Ishikawa (cell line): ENCODE data around the gene RGS6.
A peak's percentile ranks its signal among the peaks of the same experiment; 100 is the strongest.

Source experiments
- CEBPB ChIP-seq: IDR thresholded peaks from 2 replicates; pipeline ENCODE4 v1.6.1; 2012
- CREB1 ChIP-seq: IDR thresholded peaks from 2 replicates; pipeline ENCODE4 v1.6.1; 2012; ENCODE audit warnings: low read depth
- EGR1 ChIP-seq: IDR thresholded peaks from 2 replicates; pipeline ENCODE4 v1.6.1; 2012
- EP300 ChIP-seq: IDR thresholded peaks from 2 replicates; pipeline ENCODE4 v1.6.1; 2012; ENCODE audit warnings: borderline replicate concordance
- FOXM1 ChIP-seq: IDR thresholded peaks from 2 replicates; pipeline ENCODE4 v1.6.1; 2012; ENCODE audit warnings: low read depth, borderline replicate concordance
- NFIC ChIP-seq: IDR thresholded peaks from 2 replicates; pipeline ENCODE4 v1.6.1; 2012
- RAD21 ChIP-seq: IDR thresholded peaks from 2 replicates; pipeline ENCODE4 v1.6.1; 2012; ENCODE audit warnings: low read depth
- TAF1 ChIP-seq: IDR thresholded peaks from 2 replicates; pipeline ENCODE4 v1.6.1; 2012; ENCODE audit warnings: low read depth, mild to moderate bottlenecking
- TCF12 ChIP-seq: IDR thresholded peaks from 2 replicates; pipeline ENCODE4 v1.6.1; 2012; ENCODE audit warnings: low read depth
- TEAD4 ChIP-seq: IDR thresholded peaks from 2 replicates; pipeline ENCODE4 v1.6.1; 2012
- YY1 ChIP-seq: IDR thresholded peaks from 2 replicates; pipeline ENCODE4 v1.6.1; 2012; ENCODE audit warnings: low read depth
- ZBTB7A ChIP-seq: IDR thresholded peaks from 2 replicates; pipeline ENCODE4 v1.6.1; 2012; ENCODE audit warnings: low read depth
- TF ChIP-seq, protein P1 (sequence below): IDR thresholded peaks from 2 replicates; pipeline ENCODE4 v1.6.1; 2012; ENCODE audit warnings: low read depth, mild to moderate bottlenecking
- TF ChIP-seq, protein P2 (sequence below): IDR thresholded peaks from 2 replicates; pipeline ENCODE4 v1.6.1; 2012
- TF ChIP-seq, protein P3 (sequence below): IDR thresholded peaks from 2 replicates; pipeline ENCODE4 v1.6.1; 2012

Gene RGS6

DNA sequence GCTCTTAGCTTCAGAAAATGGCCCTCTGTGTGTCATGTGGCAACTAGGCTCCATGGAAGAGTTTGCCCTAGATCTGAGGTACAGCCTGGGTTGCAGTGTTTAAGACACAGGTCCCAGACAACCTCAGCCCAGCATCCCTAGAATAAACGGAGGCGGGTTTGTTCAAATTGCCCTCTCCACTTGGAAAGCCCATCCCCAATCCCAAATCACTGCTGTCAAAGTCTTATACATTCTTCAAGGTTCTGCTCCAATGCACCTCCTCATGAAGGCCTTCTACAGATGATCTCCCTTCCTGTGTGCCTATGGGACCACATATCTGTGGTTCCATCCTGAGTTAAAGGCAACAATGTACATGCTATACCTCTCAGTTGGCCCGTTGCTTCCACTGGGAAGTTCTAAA, 671.9 kb downstream of the RGS6 start:
- TF ChIP-seq, protein P1, sequence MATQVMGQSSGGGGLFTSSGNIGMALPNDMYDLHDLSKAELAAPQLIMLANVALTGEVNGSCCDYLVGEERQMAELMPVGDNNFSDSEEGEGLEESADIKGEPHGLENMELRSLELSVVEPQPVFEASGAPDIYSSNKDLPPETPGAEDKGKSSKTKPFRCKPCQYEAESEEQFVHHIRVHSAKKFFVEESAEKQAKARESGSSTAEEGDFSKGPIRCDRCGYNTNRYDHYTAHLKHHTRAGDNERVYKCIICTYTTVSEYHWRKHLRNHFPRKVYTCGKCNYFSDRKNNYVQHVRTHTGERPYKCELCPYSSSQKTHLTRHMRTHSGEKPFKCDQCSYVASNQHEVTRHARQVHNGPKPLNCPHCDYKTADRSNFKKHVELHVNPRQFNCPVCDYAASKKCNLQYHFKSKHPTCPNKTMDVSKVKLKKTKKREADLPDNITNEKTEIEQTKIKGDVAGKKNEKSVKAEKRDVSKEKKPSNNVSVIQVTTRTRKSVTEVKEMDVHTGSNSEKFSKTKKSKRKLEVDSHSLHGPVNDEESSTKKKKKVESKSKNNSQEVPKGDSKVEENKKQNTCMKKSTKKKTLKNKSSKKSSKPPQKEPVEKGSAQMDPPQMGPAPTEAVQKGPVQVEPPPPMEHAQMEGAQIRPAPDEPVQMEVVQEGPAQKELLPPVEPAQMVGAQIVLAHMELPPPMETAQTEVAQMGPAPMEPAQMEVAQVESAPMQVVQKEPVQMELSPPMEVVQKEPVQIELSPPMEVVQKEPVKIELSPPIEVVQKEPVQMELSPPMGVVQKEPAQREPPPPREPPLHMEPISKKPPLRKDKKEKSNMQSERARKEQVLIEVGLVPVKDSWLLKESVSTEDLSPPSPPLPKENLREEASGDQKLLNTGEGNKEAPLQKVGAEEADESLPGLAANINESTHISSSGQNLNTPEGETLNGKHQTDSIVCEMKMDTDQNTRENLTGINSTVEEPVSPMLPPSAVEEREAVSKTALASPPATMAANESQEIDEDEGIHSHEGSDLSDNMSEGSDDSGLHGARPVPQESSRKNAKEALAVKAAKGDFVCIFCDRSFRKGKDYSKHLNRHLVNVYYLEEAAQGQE = no peak
- no peak for TF ChIP-seq TEAD4
- no peak for TF ChIP-seq EGR1
- TF ChIP-seq RAD21 = no peak
- TF ChIP-seq FOXM1 = no peak
- no peak for TF ChIP-seq NFIC
- TF ChIP-seq, protein P2, sequence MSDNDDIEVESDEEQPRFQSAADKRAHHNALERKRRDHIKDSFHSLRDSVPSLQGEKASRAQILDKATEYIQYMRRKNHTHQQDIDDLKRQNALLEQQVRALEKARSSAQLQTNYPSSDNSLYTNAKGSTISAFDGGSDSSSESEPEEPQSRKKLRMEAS = no peak
- no peak for TF ChIP-seq TCF12

DNA sequence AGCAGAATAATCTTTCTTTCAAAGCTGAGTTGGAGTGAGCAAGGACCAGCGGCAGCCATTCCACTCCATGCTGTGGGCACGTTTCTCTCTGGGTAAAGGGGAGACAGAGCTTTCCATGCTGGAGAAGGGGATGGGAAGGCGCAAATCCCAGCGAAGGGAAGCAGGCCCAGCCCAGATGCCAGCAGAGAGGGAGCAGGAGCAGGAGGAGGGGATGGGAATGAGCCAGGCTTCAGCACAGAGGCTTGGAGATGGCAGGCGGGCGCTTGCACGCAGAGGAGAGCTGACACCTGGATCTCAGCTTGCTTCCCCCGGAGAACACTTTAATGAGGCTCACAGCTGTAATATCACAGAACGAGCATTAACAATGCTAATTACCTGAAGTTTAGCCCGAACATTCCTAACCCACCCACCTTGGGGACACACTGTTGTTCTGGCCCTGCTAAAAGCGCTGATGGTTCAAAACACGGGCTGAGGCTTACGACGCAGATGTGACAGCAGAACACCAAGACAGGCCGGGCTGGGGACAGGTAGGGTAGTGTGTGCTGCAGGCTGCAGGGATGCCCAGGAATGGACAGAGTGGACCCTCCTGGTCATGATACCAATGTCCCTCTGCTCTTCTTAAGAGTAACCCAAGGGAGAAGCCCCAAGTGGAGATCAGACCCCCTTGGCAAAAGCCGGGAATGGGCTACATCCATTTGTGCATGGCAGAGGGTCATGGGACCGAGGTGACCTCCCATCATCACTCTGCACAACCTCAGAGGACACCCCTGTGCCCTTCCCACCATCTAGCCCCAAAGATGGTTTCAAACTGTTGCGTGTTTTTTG, 673.1 kb downstream of the RGS6 start:
- no peak for TF ChIP-seq TCF12
- TF ChIP-seq TAF1 = no peak
- TF ChIP-seq TEAD4 = no peak
- TF ChIP-seq, protein P2 = no peak
- no peak for TF ChIP-seq EP300
- TF ChIP-seq NFIC = no peak

DNA sequence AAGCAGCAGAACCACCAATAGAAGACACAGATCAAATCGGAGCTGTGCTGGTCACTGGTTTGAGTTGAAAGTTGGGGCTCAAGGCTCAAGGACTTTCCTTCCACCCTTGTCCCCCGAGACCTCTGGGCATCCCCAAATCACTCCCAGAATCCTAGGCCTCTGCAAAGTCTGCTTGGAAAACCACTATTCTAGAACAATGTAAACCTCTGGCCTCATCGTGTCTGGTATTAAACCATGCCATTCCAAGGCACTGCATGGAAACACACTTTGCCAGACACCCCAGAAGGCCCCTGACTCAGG, 673.6 kb downstream of the RGS6 start:
- TF ChIP-seq NFIC (no peak), FOXM1 (no peak), CREB1 (no peak), TCF12 (no peak), TAF1 (no peak), ZBTB7A (no peak), CEBPB (no peak)
- TF ChIP-seq, protein P3, sequence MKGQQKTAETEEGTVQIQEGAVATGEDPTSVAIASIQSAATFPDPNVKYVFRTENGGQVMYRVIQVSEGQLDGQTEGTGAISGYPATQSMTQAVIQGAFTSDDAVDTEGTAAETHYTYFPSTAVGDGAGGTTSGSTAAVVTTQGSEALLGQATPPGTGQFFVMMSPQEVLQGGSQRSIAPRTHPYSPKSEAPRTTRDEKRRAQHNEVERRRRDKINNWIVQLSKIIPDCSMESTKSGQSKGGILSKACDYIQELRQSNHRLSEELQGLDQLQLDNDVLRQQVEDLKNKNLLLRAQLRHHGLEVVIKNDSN = no peak
- TF ChIP-seq, protein P1 = no peak

DNA sequence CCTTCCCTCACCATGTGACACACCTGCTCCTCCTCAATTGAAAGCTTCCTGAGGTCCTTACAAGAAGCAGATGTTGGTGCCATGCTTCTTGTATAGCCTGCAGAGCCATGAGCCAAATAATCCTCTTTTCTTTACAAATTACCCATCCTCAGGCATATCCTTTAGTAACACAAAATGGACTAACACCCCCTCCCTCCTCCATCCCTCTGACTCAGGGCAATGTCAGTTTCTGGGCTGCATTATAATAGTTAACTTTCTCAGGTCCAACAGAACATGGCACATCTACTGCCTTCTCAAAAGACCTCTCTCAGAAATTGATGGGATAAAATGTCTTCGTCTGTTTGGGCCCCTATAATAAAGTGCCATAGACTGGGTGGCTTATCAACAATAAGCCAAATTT, 674.6 kb downstream of the RGS6 start:
- TF ChIP-seq ZBTB7A (no peak), EP300 (no peak), EGR1 (no peak)
- TF ChIP-seq, protein P3 = peak; percentile 66

DNA sequence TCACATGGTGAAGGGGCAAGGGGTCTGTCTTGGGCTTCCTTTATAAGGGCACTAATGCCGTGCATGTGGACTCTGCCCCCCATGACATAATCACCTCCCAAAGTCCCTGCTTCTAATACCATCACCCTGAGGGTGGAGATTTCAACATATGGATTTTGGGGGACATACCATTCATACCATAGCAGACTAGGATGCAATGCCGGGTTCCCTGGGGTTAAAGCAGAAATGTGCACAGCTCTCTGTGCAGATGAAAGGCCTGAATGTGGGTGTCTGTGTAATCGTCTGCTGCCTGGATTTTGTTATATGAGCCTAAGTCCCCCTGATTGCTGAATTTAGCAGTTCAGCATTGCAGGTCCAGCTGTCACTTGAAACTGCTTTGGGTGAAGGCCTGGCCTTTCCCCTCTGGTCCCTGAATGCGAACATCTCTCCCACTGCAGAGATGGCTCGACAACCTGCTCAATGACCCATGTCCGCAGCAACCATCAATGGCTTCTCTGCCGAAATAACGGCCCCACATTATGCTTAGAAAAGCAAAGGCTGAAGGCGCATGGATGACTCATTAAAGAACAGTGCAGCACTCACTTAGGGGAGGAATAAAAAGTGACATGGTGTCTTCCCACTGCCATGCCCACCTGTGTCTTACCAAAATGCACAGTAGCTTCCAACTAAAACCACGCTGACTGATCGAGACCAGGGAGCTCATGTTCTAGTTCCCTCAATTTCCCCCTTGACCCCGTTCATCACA, 675.3 kb downstream of the RGS6 start:
- TF ChIP-seq TCF12 (no peak), TAF1 (no peak)

DNA sequence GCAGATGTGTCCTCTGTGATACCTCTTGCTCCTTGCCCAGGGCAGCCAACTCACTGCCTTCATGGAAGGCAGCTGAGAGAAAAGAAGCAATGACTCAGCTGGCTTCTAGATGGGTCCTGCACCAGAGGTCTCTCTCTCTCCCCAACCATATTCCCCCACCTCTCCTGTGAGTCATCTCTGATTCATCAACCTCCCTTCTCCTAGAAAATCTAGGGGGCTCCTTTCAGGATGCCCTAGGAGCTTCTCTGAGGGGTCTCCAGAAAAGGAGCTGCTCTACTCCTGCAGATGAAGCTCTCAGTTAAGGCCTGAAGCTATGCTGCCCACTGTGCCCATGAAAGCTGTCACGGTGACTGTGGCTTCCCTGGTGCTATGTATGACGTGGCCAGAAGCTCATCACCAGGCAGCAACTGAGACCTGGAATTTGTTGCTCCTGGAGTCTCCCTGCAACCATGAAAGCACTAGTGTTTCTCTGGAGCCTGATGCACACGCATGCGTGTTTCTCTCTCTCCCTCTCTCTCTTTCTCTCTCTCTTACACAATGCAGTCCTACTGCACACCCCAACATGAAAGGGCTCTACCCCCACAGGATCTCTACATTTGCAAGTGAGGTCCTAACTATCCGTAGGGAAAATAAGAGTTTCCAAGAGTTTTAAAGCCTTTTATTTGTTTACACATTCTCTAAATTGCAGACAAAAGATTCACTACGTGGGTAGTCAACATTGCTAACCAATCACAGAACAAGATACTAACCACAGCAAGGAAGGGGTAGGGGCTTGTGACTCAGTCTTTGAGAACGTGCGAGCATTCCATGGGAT, 676.4 kb downstream of the RGS6 start:
- TF ChIP-seq YY1 = no peak
- TF ChIP-seq EP300 = no peak
- TF ChIP-seq, protein P1 = no peak
- no peak for TF ChIP-seq NFIC
- TF ChIP-seq TAF1 = no peak
- TF ChIP-seq TEAD4 = no peak
- no peak for TF ChIP-seq EGR1
- TF ChIP-seq, protein P3 = no peak
- TF ChIP-seq CREB1 = no peak
- no peak for TF ChIP-seq CEBPB
- no peak for TF ChIP-seq RAD21
- TF ChIP-seq ZBTB7A = no peak
